Stimulated activated naive CD8-positive, alpha-beta T cell treated with anti-CD3 and anti-CD28 coated beads, Interleukin-15, Interleukin-2, amounts not matched to agents 100 U/mL and 50 U/mL, for 24 hours (primary cell): ENCODE measurements around the gene HDGF.

Source experiments
- ATAC-seq: fragments of 150-1000 bp; cut with Tn5 transposase; one replicate; pipeline ENCODE4 v1.10.0; 2021
- DNase-seq: peaks from one replicate; pipeline ENCODE4 v3.0.0; 2021

HDGF gene

GRCh38 chr1:156725683-156726280 lies 25.7 kb downstream of the HDGF start:
- ATAC-seq, result peak; percentile 30
- peak; percentile 87 for DNase-seq

- ATAC-seq (no peak), DNase-seq (no peak)
Observed at GRCh38 chr1:156721535-156721934, 29.9 kb downstream of the HDGF start.

- DNase-seq (no peak), ATAC-seq (no peak)
Observed at GRCh38 chr1:156721131-156721530, 30.3 kb downstream of the HDGF start.

- no peak for ATAC-seq
- DNase-seq, result no peak
Observed at GRCh38 chr1:156717351-156717750, 34.1 kb downstream of the HDGF start.

GRCh38 chr1:156714830-156715229 lies 36.6 kb downstream of the HDGF start:
- ATAC-seq (no peak), DNase-seq (no peak)

- DNase-seq (no peak), ATAC-seq (no peak)
Observed at GRCh38 chr1:156712626-156713025, 38.8 kb downstream of the HDGF start.

GRCh38 chr1:156711011-156711817 lies 40.3 kb downstream of the HDGF start:
- no peak for DNase-seq
- no peak for ATAC-seq

- ATAC-seq (no peak), DNase-seq (no peak)
Observed at GRCh38 chr1:156709757-156710489, 41.6 kb downstream of the HDGF start.

GRCh38 chr1:156709031-156709430 lies 42.4 kb downstream of the HDGF start:
- DNase-seq (no peak), ATAC-seq (no peak)

GRCh38 chr1:156708218-156708661 lies 43.2 kb downstream of the HDGF start:
- DNase-seq (no peak), ATAC-seq (no peak)

- DNase-seq, result no peak
- no peak for ATAC-seq
Observed at GRCh38 chr1:156707417-156708217, 43.9 kb downstream of the HDGF start.

GRCh38 chr1:156706657-156707416 lies 44.6 kb downstream of the HDGF start:
- ATAC-seq (no peak), DNase-seq (no peak)

GRCh38 chr1:156705918-156706656 lies 45.4 kb downstream of the HDGF start:
- DNase-seq (peak; percentile 85), ATAC-seq (peak; percentile 67)

- DNase-seq (no peak), ATAC-seq (peak; percentile 11)
Observed at GRCh38 chr1:156705321-156705917, 46.1 kb downstream of the HDGF start, which contains the start of gene CRABP2. Gene CRABP2, minus strand, starts transcription at chr1:156705583. Its CDS starts 137 bp downstream, at chr1:156705446.

- peak; percentile 30 for ATAC-seq
- DNase-seq, result peak; percentile 66
Observed at GRCh38 chr1:156704930-156705320, 46.5 kb downstream of the HDGF start.

- DNase-seq, result no peak
- no peak for ATAC-seq
Observed at GRCh38 chr1:156704166-156704711, 47.2 kb downstream of the HDGF start.

- no peak for ATAC-seq
- DNase-seq, result no peak
Observed at GRCh38 chr1:156703741-156704140, 47.7 kb downstream of the HDGF start.

- ATAC-seq (no peak), DNase-seq (no peak)
Observed at GRCh38 chr1:156703336-156703735, 48.1 kb downstream of the HDGF start.

GRCh38 chr1:156700736-156701531 lies 50.5 kb downstream of the HDGF start:
- ATAC-seq (no peak), DNase-seq (no peak)
